SK-N-SH treated with all-trans-retinoic acid at 6 μM for 48 hours (cell line): ENCODE data around the gene SSNA1.

Experiments
- ATAC-seq: fragments of 200-7000 bp; cut with Tn5 transposase; 3 replicates; pipeline ENCODE4 v1.9.1; 2020; ENCODE audit warnings: mild to moderate bottlenecking, moderate library complexity
- ARNTL ChIP-seq: fragments of 450-650 bp; formaldehyde crosslinking; IDR thresholded peaks from 2 replicates; pipeline ENCODE4 v1.5.0; 2020; ENCODE audit warnings: low read depth, mild to moderate bottlenecking, moderate library complexity, borderline replicate concordance
- BACH2 ChIP-seq: fragments of 250-450 bp; sonication (Bioruptor Pico); IDR thresholded peaks from 2 replicates; pipeline ENCODE4 v1.9.0; 2021; ENCODE audit warnings: mild to moderate bottlenecking, borderline replicate concordance
- CREB5 ChIP-seq: fragments of 250-450 bp; sonication (Bioruptor Pico); IDR thresholded peaks from 2 replicates; pipeline ENCODE4 v1.5.1; 2020; ENCODE audit warnings: low read depth, mild to moderate bottlenecking, moderate library complexity
- ESRRG ChIP-seq: fragments of 250-450 bp; sonication (Bioruptor Pico); IDR thresholded peaks from 2 replicates; pipeline ENCODE4 v1.6.1; 2021; ENCODE audit warnings: mild to moderate bottlenecking
- GLIS3 ChIP-seq: fragments of 250-450 bp; sonication (Bioruptor Pico); IDR thresholded peaks from 2 replicates; pipeline ENCODE4 v1.5.0; 2020; ENCODE audit warnings: mild to moderate bottlenecking, moderate library complexity
- ISL1 ChIP-seq: fragments of 250-450 bp; sonication (Bioruptor Pico); IDR thresholded peaks from 2 replicates; pipeline ENCODE4 v2.1.2; 2022; ENCODE audit warnings: mild to moderate bottlenecking, moderate library complexity
- OSR1 ChIP-seq: fragments of 250-450 bp; sonication (Bioruptor Pico); IDR thresholded peaks from 2 replicates; pipeline ENCODE4 v1.8.0; 2022; ENCODE audit warnings: moderate library complexity, mild to moderate bottlenecking, inconsistent platforms
- PATZ1 ChIP-seq: fragments of 250-450 bp; sonication (Bioruptor Pico); IDR thresholded peaks from 2 replicates; pipeline ENCODE4 v1.8.0; 2020; ENCODE audit warnings: mild to moderate bottlenecking, moderate library complexity, borderline replicate concordance
- POU6F1 ChIP-seq: fragments of 250-450 bp; sonication (Bioruptor Pico); IDR thresholded peaks from 2 replicates; pipeline ENCODE4 v1.8.0; 2021; ENCODE audit warnings: low read depth, mild to moderate bottlenecking, moderate library complexity, borderline replicate concordance
- RARB ChIP-seq: fragments of 250-450 bp; sonication (Bioruptor Pico); IDR thresholded peaks from 2 replicates; pipeline ENCODE4 v1.8.0; 2021; ENCODE audit warnings: mild to moderate bottlenecking, moderate library complexity
- SNAI2 ChIP-seq: fragments of 250-450 bp; sonication (Bioruptor Pico); IDR thresholded peaks from 2 replicates; pipeline ENCODE4 v1.5.0; 2020; ENCODE audit warnings: mild to moderate bottlenecking, moderate library complexity
- TCF4 ChIP-seq: fragments of 250-450 bp; sonication (Bioruptor Pico); IDR thresholded peaks from 2 replicates; pipeline ENCODE4 v1.8.0; 2021; ENCODE audit warnings: mild to moderate bottlenecking, moderate library complexity, borderline replicate concordance
- TOX ChIP-seq: fragments of 250-450 bp; sonication (Bioruptor Pico); IDR thresholded peaks from 2 replicates; pipeline ENCODE4 v1.8.0; 2021; ENCODE audit warnings: mild to moderate bottlenecking, moderate library complexity, borderline replicate concordance
- TSHZ2 ChIP-seq: fragments of 250-450 bp; sonication (Bioruptor Pico); IDR thresholded peaks from 2 replicates; pipeline ENCODE4 v1.5.0; 2020; ENCODE audit warnings: mild to moderate bottlenecking, moderate library complexity
- ZC3H10 ChIP-seq: fragments of 250-450 bp; sonication (Bioruptor Pico); IDR thresholded peaks from 2 replicates; pipeline ENCODE4 v1.5.1; 2021; ENCODE audit warnings: mild to moderate bottlenecking, moderate library complexity
- ZFP30 ChIP-seq: fragments of 450-650 bp; formaldehyde crosslinking; IDR thresholded peaks from 2 replicates; pipeline ENCODE4 v1.5.0; 2022; ENCODE audit warnings: mild to moderate bottlenecking, moderate library complexity
- ZNF565 ChIP-seq: fragments of 450-650 bp; formaldehyde crosslinking; conservative IDR thresholded peaks from 2 replicates; pipeline ENCODE4 v1.5.0; 2020; ENCODE audit warnings: low read depth, mild to moderate bottlenecking, moderate library complexity
- ZNF70 ChIP-seq: fragments of 450-650 bp; formaldehyde crosslinking; IDR thresholded peaks from 2 replicates; pipeline ENCODE4 v1.5.0; 2020; ENCODE audit warnings: mild to moderate bottlenecking, moderate library complexity

The SSNA1 gene

GRCh38 chr9:137184881-137185660, 3.4 kb upstream of the SSNA1 start:
- TF ChIP-seq CREB5 (CRISPR knock-in tag) (no peak), ARNTL (CRISPR knock-in tag) (no peak), BACH2 (CRISPR knock-in tag) (no peak), ISL1 (CRISPR knock-in tag) (no peak), ZNF565 (CRISPR knock-in tag) (no peak), PATZ1 (CRISPR knock-in tag) (no peak), GLIS3 (no peak), TOX (CRISPR knock-in tag) (no peak), ZFP30 (CRISPR knock-in tag) (no peak), RARB (CRISPR knock-in tag) (no peak), ESRRG (CRISPR knock-in tag) (no peak), OSR1 (no peak), SNAI2 (no peak), ZC3H10 (CRISPR knock-in tag) (no peak)

GRCh38 chr9:137185921-137186320, 2.6 kb upstream of the SSNA1 start:
- TF ChIP-seq ZNF70 (CRISPR knock-in tag) (no peak), TCF4 (no peak), ZNF565 (CRISPR knock-in tag) (no peak), SNAI2 (no peak), TSHZ2 (CRISPR knock-in tag) (no peak), OSR1 (no peak), PATZ1 (CRISPR knock-in tag) (no peak), ISL1 (CRISPR knock-in tag) (no peak), BACH2 (CRISPR knock-in tag) (no peak)

More at GRCh38 chr9:137184881-137185660, 3.4 kb upstream of the SSNA1 start:
- ATAC-seq = no peak

GRCh38 chr9:137186385-137186784, 2.1 kb upstream of the SSNA1 start:
- ATAC-seq = no peak
- TF ChIP-seq ZNF70 (CRISPR knock-in tag) = no peak

More at GRCh38 chr9:137185921-137186320, 2.6 kb upstream of the SSNA1 start:
- ATAC-seq = no peak

GRCh38 chr9:137187386-137187785, 1.1 kb upstream of the SSNA1 start:
- no peak for TF ChIP-seq RARB (CRISPR knock-in tag)
- TF ChIP-seq CREB5 (CRISPR knock-in tag) = no peak
- no peak for TF ChIP-seq ZFP30 (CRISPR knock-in tag)
- TF ChIP-seq OSR1 = no peak
- no peak for TF ChIP-seq POU6F1 (CRISPR knock-in tag)
- TF ChIP-seq ZNF565 (CRISPR knock-in tag) = no peak
- TF ChIP-seq ZNF70 (CRISPR knock-in tag) = no peak
- ATAC-seq = no peak
